OCI-LY7 (cell line): Measurements from ENCODE around the gene TREML2. TPM values are rescaled to one million over a fixed set of nuclear protein-coding genes. Genes with fewer than 3 reads are reported as not detected.

Experiments
- BruUV-seq: library from RNA; stranded (reverse); fragments of 400-500 nt; replicated peaks from 2 replicates; lab custom pipeline; 2021; lab: Mats Ljungman, UMichigan
- CTCF ChIA-PET: fragments of 300-600 bp; sonication (Branson Sonifier 250); formaldehyde crosslinking; loops from one replicate; lab custom pipeline; 2022; ENCODE audit warnings: antibody characterized with exemption; ENCODE audit not compliant: unreplicated experiment; lab: Charles Lee
- POLR2A ChIA-PET: fragments of 300-600 bp; sonication (Branson Sonifier 250); formaldehyde crosslinking; loops from one replicate; lab custom pipeline; 2022; ENCODE audit warnings: antibody characterized with exemption; lab: Charles Lee
- DNase-seq: peaks from one replicate; pipeline ENCODE4 v3.0.0-alpha.2; 2015; ENCODE audit warnings: low spot score
- H2AFZ ChIP-seq: fragments of 200-600 bp; sonication (generic), shearing (Covaris generic); 2 replicates; pipeline ENCODE4 v1.6.1; 2014; ENCODE audit warnings: mild to moderate bottlenecking, antibody characterized with exemption, low read length, moderate library complexity
- H3K27ac ChIP-seq: fragments of 200-600 bp; sonication (generic); 2 replicates; pipeline ENCODE4 v1.5.1; 2014; ENCODE audit warnings: mixed run types, low read depth, mild to moderate bottlenecking, moderate library complexity, low read length, inconsistent platforms; ENCODE audit not compliant: poor library complexity, severe bottlenecking
- H3K36me3 ChIP-seq: fragments of 200-600 bp; sonication (generic); 2 replicates; pipeline ENCODE4 v1.6.1; 2014; ENCODE audit warnings: mild to moderate bottlenecking, antibody characterized with exemption, low read length, moderate library complexity, mixed read lengths; ENCODE audit not compliant: insufficient read depth
- H3K4me1 ChIP-seq: fragments of 200-600 bp; sonication (generic); 2 replicates; pipeline ENCODE4 v1.5.1; 2014; ENCODE audit warnings: mild to moderate bottlenecking, low read length; ENCODE audit not compliant: insufficient read depth, poor library complexity, severe bottlenecking
- H3K4me2 ChIP-seq: fragments of 200-600 bp; sonication (generic); 2 replicates; pipeline ENCODE4 v1.6.1; 2014; ENCODE audit warnings: mild to moderate bottlenecking, low read length
- H3K4me3 ChIP-seq: fragments of 200-600 bp; sonication (generic); 2 replicates; pipeline ENCODE4 v1.5.1; 2014; ENCODE audit warnings: mild to moderate bottlenecking, low read depth, low read length; ENCODE audit not compliant: poor library complexity, severe bottlenecking
- H3K79me2 ChIP-seq: fragments of 200-600 bp; sonication (generic); 2 replicates; pipeline ENCODE4 v1.6.1; 2016; ENCODE audit warnings: low read depth, mild to moderate bottlenecking, low read length, moderate library complexity, mixed read lengths; ENCODE audit not compliant: insufficient read depth
- H3K9me2 ChIP-seq: fragments of 200-600 bp; sonication (generic); 2 replicates; pipeline ENCODE4 v1.6.1; 2016; ENCODE audit warnings: mild to moderate bottlenecking, low read length, mixed read lengths; ENCODE audit not compliant: insufficient read depth
- H3K9me3 ChIP-seq: fragments of 200-600 bp; sonication (generic); 2 replicates; pipeline ENCODE4 v1.6.1; 2014; ENCODE audit warnings: mild to moderate bottlenecking, mixed run types, low read length, mixed read lengths
- H4K20me1 ChIP-seq: fragments of 200-600 bp; sonication (generic); 2 replicates; pipeline ENCODE4 v1.6.1; 2014; ENCODE audit warnings: mild to moderate bottlenecking, antibody characterized with exemption, low read length, moderate library complexity, mixed read lengths; ENCODE audit not compliant: insufficient read depth
- EZH2phosphoT487 ChIP-seq: fragments of 200-600 bp; sonication (generic); IDR thresholded peaks from 2 replicates; pipeline ENCODE4 v1.6.1; 2018; ENCODE audit warnings: low read depth, borderline replicate concordance, mild to moderate bottlenecking, mixed run types, antibody characterized with exemption, low read length, moderate library complexity, mixed read lengths
- intact Hi-C: fragments of 100-400 bp; cut with micrococcal nuclease; formaldehyde crosslinking; loops from one replicate; pipeline ENCODE4 v1.10.0; 2022; ENCODE audit not compliant: unreplicated experiment
- total RNA-seq, 2 experiments: library from RNA; depleted of rRNA in 1 of 2; stranded (reverse); fragments of >200 nt in 1 of 2; shearing (Covaris generic) in 1 of 2; gene quantifications; 2 replicates each; pipeline ENCODE4 v1.2.3, GENCODE V29; 2014 to 2022
- TF ChIP-seq, protein P1 (sequence below): fragments of 200-600 bp; sonication (generic); conservative IDR thresholded peaks from 2 replicates; pipeline ENCODE4 v1.5.1; 2014; ENCODE audit warnings: mild to moderate bottlenecking, antibody characterized with exemption, low read length, moderate library complexity, mixed read lengths

TREML2 gene
- total RNA-seq, 2 experiments from 2014 or later, result 5.5 to 17.4 TPM

DNA sequence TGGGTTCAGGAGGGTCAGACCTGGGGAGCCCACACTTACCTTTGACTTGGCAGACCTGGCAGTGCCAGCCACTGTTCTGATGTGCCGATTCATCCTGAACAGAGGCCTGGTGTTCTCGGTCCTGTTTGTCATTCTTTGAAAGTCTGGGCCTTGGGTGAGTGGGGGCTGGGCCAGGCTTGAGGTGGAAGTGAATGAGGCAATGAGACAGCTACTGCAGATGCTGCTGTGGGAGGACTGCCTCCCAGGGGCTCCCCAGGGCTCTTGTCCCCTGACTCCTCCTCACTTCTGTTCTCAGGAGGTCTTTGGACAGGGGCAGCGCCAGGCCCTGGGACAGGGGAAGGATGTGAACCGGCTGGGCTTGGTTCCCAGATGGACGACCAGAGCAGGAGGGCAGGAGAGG, 21.6 kb upstream of the TREML2 start:
- intact Hi-C loops, result no loop called here
- Histone ChIP-seq H3K9me2 (no peaks in the 10 kb centered on the region), H4K20me1 (no peaks in the 10 kb centered on the region), H3K27ac (no peak overlapping the region), H3K4me2 (no peak overlapping the region), H2AFZ (no peak overlapping the region), H3K79me2 (no peaks in the 10 kb centered on the region), H3K4me1 (no peaks in the 10 kb centered on the region), H3K9me3 (peaks cover 11% of the 10 kb centered on the region), H3K36me3 (no peaks in the 10 kb centered on the region), H3K4me3 (no peak overlapping the region)
- DNase-seq, result no peak
- ChIA-PET POLR2A (interaction anchor here (0.6 kb wide), 1 partner anchor 55 kb away, joined by 5 read pairs; no protein-coding TSS in a partner anchor), CTCF (no interaction called here)
- no TSS peak for BruUV-seq
- TF ChIP-seq, protein P1, sequence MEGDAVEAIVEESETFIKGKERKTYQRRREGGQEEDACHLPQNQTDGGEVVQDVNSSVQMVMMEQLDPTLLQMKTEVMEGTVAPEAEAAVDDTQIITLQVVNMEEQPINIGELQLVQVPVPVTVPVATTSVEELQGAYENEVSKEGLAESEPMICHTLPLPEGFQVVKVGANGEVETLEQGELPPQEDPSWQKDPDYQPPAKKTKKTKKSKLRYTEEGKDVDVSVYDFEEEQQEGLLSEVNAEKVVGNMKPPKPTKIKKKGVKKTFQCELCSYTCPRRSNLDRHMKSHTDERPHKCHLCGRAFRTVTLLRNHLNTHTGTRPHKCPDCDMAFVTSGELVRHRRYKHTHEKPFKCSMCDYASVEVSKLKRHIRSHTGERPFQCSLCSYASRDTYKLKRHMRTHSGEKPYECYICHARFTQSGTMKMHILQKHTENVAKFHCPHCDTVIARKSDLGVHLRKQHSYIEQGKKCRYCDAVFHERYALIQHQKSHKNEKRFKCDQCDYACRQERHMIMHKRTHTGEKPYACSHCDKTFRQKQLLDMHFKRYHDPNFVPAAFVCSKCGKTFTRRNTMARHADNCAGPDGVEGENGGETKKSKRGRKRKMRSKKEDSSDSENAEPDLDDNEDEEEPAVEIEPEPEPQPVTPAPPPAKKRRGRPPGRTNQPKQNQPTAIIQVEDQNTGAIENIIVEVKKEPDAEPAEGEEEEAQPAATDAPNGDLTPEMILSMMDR, result no peak
- TF ChIP-seq EZH2phosphoT487, result no peak

DNA sequence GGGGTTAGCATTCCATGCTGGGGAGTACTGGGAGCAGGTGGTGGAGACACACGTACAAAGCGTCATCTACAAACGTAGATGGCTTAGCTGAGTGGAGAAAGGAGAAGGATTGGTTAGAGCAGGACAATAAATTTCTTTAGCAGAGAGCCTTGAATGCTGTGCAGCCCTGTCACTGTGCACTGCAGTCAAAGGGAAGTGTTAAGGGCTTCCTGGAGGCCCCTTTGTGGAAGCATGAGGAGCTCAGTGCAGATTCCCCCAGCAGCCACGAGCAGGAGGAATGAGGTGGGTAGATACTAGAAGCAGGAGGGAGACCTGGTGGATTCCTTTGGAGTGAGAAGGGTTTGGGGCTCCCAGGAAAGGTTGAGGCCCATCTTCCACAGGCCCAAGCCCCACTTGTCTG, 21.1 kb upstream of the TREML2 start:
- CTCF ChIA-PET, result no interaction called here
- peaks cover 11% of the 10 kb centered on the region for H3K9me3 ChIP-seq

DNA sequence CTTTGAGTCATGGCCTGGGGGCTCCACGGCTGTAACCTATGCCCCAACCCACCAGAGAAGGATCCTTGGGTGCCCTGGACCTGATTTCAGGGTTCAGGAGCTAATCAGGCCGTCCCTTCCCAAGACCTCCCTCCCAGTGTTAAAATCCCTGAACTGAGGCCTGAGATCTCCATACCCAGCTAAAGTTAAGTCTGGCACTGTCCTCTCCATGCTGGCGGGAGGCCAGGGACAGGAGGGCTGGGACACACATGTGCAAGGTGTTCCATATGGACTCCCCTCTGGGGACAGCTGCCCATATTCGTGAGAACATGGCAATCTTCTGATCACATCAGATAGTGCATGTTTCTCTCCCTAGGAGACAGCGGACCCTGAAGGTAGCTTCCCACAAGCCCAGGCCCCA, 15.7 kb upstream of the TREML2 start:
- no peak overlapping the region for H3K4me3 ChIP-seq
- no peak overlapping the region for H3K27ac ChIP-seq
- intact Hi-C loops, result no loop called here
- no peak overlapping the region for H3K4me2 ChIP-seq
- BruUV-seq, result no TSS peak
- H2AFZ ChIP-seq, result no peak overlapping the region
- H3K9me2 ChIP-seq, result no peaks in the 10 kb centered on the region
- ChIA-PET POLR2A (interaction anchor here (1.5 kb wide), 1 partner anchor 8 kb away, joined by 4 read pairs; no protein-coding TSS in a partner anchor), CTCF (no interaction called here)
- no peak for DNase-seq
- no peaks in the 10 kb centered on the region for H3K36me3 ChIP-seq
- no peaks in the 10 kb centered on the region for H4K20me1 ChIP-seq
- H3K9me3 ChIP-seq, result peaks cover 16% of the 10 kb centered on the region
- TF ChIP-seq, protein P1, result no peak
- no peak for TF ChIP-seq EZH2phosphoT487
- H3K4me1 ChIP-seq, result no peaks in the 10 kb centered on the region
- no peaks in the 10 kb centered on the region for H3K79me2 ChIP-seq

More for the DNA sequence above, 21.1 kb upstream of the TREML2 start:
- H3K4me1 ChIP-seq, result no peaks in the 10 kb centered on the region
- H3K4me2 ChIP-seq, result no peak overlapping the region
- DNase-seq, result no peak
- no peaks in the 10 kb centered on the region for H3K79me2 ChIP-seq
- no peaks in the 10 kb centered on the region for H3K9me2 ChIP-seq
- TF ChIP-seq EZH2phosphoT487, result no peak
- TF ChIP-seq, protein P1, result no peak
- no TSS peak for BruUV-seq
- no peak overlapping the region for H3K27ac ChIP-seq
- H3K36me3 ChIP-seq, result no peaks in the 10 kb centered on the region
- no peak overlapping the region for H3K4me3 ChIP-seq
- intact Hi-C loops, result no loop called here
- H2AFZ ChIP-seq, result no peak overlapping the region
- POLR2A ChIA-PET, result interaction anchor here (0.6 kb wide), 1 partner anchor 56 kb away, joined by 5 read pairs; no protein-coding TSS in a partner anchor
- no peaks in the 10 kb centered on the region for H4K20me1 ChIP-seq
